HEK293 (cell line): ENCODE data around the gene MC2R.

Source experiments
- CTCF ChIP-seq: fragments of 450-650 bp; formaldehyde crosslinking; IDR thresholded peaks from 2 replicates; pipeline ENCODE4 v1.5.1; 2016; ENCODE audit warnings: missing biosample characterization, missing genetic modification characterization
- ZNF175 ChIP-seq: fragments of 450-650 bp; formaldehyde crosslinking; IDR thresholded peaks from 2 replicates; pipeline ENCODE4 v1.5.1; 2016; ENCODE audit warnings: missing biosample characterization, missing genetic modification characterization
- ZNF239 ChIP-seq: fragments of 450-650 bp; formaldehyde crosslinking; IDR thresholded peaks from 2 replicates; pipeline ENCODE4 v1.5.1; 2016; ENCODE audit warnings: missing biosample characterization, missing genetic modification characterization
- ZNF416 ChIP-seq: fragments of 450-650 bp; formaldehyde crosslinking; IDR thresholded peaks from 2 replicates; pipeline ENCODE4 v1.5.1; 2016; ENCODE audit warnings: missing biosample characterization, missing genetic modification characterization
- ZNF654 ChIP-seq: fragments of 450-650 bp; formaldehyde crosslinking; IDR thresholded peaks from 2 replicates; pipeline ENCODE4 v1.5.1; 2016; ENCODE audit warnings: low read depth, missing biosample characterization, missing genetic modification characterization
- ZSCAN5A ChIP-seq: fragments of 450-650 bp; formaldehyde crosslinking; IDR thresholded peaks from 2 replicates; pipeline ENCODE4 v1.5.1; 2016; ENCODE audit warnings: missing biosample characterization, missing genetic modification characterization
- TF ChIP-seq, protein P1 (sequence below): fragments of 450-650 bp; formaldehyde crosslinking; IDR thresholded peaks from 2 replicates; pipeline ENCODE4 v1.5.1; 2016; ENCODE audit warnings: missing biosample characterization, missing genetic modification characterization
- TF ChIP-seq, protein P2 (sequence below): fragments of 450-650 bp; formaldehyde crosslinking; IDR thresholded peaks from 2 replicates; pipeline ENCODE4 v1.5.1; 2016; ENCODE audit warnings: missing biosample characterization, missing genetic modification characterization, low read depth
- TF ChIP-seq, protein P3 (sequence below): fragments of 450-650 bp; formaldehyde crosslinking; IDR thresholded peaks from 2 replicates; pipeline ENCODE4 v1.5.0; 2017; ENCODE audit warnings: missing biosample characterization, missing genetic modification characterization, borderline replicate concordance

- TF ChIP-seq CTCF (tag by site-specific recombination) (no peak), ZNF416 (tag by site-specific recombination) (no peak), ZSCAN5A (tag by site-specific recombination) (no peak), ZNF654 (tag by site-specific recombination) (no peak), ZNF175 (tag by site-specific recombination) (no peak), ZNF239 (no peak)
- TF ChIP-seq, protein P1, sequence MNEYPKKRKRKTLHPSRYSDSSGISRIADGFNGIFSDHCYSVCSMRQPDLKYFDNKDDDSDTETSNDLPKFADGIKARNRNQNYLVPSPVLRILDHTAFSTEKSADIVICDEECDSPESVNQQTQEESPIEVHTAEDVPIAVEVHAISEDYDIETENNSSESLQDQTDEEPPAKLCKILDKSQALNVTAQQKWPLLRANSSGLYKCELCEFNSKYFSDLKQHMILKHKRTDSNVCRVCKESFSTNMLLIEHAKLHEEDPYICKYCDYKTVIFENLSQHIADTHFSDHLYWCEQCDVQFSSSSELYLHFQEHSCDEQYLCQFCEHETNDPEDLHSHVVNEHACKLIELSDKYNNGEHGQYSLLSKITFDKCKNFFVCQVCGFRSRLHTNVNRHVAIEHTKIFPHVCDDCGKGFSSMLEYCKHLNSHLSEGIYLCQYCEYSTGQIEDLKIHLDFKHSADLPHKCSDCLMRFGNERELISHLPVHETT (tag by site-specific recombination) = no peak
- TF ChIP-seq, protein P2, sequence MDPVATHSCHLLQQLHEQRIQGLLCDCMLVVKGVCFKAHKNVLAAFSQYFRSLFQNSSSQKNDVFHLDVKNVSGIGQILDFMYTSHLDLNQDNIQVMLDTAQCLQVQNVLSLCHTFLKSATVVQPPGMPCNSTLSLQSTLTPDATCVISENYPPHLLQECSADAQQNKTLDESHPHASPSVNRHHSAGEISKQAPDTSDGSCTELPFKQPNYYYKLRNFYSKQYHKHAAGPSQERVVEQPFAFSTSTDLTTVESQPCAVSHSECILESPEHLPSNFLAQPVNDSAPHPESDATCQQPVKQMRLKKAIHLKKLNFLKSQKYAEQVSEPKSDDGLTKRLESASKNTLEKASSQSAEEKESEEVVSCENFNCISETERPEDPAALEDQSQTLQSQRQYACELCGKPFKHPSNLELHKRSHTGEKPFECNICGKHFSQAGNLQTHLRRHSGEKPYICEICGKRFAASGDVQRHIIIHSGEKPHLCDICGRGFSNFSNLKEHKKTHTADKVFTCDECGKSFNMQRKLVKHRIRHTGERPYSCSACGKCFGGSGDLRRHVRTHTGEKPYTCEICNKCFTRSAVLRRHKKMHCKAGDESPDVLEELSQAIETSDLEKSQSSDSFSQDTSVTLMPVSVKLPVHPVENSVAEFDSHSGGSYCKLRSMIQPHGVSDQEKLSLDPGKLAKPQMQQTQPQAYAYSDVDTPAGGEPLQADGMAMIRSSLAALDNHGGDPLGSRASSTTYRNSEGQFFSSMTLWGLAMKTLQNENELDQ (tag by site-specific recombination) = no peak
- TF ChIP-seq, protein P3, sequence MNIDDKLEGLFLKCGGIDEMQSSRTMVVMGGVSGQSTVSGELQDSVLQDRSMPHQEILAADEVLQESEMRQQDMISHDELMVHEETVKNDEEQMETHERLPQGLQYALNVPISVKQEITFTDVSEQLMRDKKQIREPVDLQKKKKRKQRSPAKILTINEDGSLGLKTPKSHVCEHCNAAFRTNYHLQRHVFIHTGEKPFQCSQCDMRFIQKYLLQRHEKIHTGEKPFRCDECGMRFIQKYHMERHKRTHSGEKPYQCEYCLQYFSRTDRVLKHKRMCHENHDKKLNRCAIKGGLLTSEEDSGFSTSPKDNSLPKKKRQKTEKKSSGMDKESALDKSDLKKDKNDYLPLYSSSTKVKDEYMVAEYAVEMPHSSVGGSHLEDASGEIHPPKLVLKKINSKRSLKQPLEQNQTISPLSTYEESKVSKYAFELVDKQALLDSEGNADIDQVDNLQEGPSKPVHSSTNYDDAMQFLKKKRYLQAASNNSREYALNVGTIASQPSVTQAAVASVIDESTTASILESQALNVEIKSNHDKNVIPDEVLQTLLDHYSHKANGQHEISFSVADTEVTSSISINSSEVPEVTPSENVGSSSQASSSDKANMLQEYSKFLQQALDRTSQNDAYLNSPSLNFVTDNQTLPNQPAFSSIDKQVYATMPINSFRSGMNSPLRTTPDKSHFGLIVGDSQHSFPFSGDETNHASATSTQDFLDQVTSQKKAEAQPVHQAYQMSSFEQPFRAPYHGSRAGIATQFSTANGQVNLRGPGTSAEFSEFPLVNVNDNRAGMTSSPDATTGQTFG (tag by site-specific recombination) = no peak
Measured at GRCh38 chr18:13892098-13892497, 23.2 kb downstream of the MC2R start.
